Keratinocyte (primary cell): ENCODE measurements around the gene USP10. TPM values are rescaled to one million over a fixed set of nuclear protein-coding genes. Genes with fewer than 3 reads are reported as not detected.

Experiments used
- DNase-seq: peaks from one replicate; pipeline ENCODE4 v3.0.0-alpha.2; 2011; ENCODE audit warnings: low read depth, missing footprints, low spot score
- FAIRE-seq: peaks from 2 replicates; lab custom pipeline; 2011; peaks lifted over from hg19 to GRCh38; lab: Jason Lieb, UNC
- H2AFZ ChIP-seq: 2 replicates; pipeline ENCODE4 v1.6.0; 2012; ENCODE audit warnings: low read length, control low read depth, inconsistent platforms; ENCODE audit not compliant: control insufficient read depth
- H3K27ac ChIP-seq: 2 replicates; pipeline ENCODE4 v1.5.1; 2011; ENCODE audit warnings: low read length; ENCODE audit not compliant: control insufficient read depth, insufficient read depth
- H3K27me3 ChIP-seq: 3 replicates; pipeline ENCODE4 v1.6.0; 2011; ENCODE audit warnings: low read length; ENCODE audit not compliant: control insufficient read depth, insufficient read depth; ENCODE audit errors: extremely low read depth
- H3K36me3 ChIP-seq, 2 experiments: 2 replicates in 1 of 2; 3 replicates in 1 of 2; pipeline ENCODE4 v1.5.1; 2011; ENCODE audit warnings: low read length in 2 of 2, mild to moderate bottlenecking in 1 of 2; ENCODE audit not compliant: control insufficient read depth in 2 of 2, insufficient read depth in 2 of 2; ENCODE audit errors: extremely low read depth in 1 of 2
- H3K4me1 ChIP-seq: 3 replicates; pipeline ENCODE4 v1.5.1; 2011; ENCODE audit warnings: low read length; ENCODE audit not compliant: control insufficient read depth, insufficient read depth; ENCODE audit errors: extremely low read depth
- H3K4me2 ChIP-seq: 3 replicates; pipeline ENCODE4 v1.6.0; 2011; ENCODE audit warnings: low read depth, low read length; ENCODE audit not compliant: control insufficient read depth, insufficient read depth; ENCODE audit errors: extremely low read depth
- H3K4me3 ChIP-seq, 3 experiments: fragments of 200-600 bp in 1 of 3; sonication (generic) in 1 of 3; 2 replicates in 2 of 3; 3 replicates in 1 of 3; pipeline ENCODE4 v1.5.1; 2011 to 2016; ENCODE audit warnings: low read length in 3 of 3, mild to moderate bottlenecking in 3 of 3, control low read depth in 2 of 3, inconsistent platforms in 1 of 3, low read depth in 1 of 3, mixed read lengths in 1 of 3, mixed run types in 1 of 3, moderate library complexity in 1 of 3; ENCODE audit not compliant: control insufficient read depth in 2 of 3, insufficient read depth in 2 of 3; ENCODE audit errors: extremely low read depth in 1 of 3
- H3K79me2 ChIP-seq: 2 replicates; pipeline ENCODE4 v1.6.0; 2012; ENCODE audit warnings: low read length; ENCODE audit not compliant: control insufficient read depth, insufficient read depth
- H3K9ac ChIP-seq: 3 replicates; pipeline ENCODE4 v1.6.0; 2011; ENCODE audit warnings: low read length; ENCODE audit not compliant: control insufficient read depth, insufficient read depth; ENCODE audit errors: extremely low read depth
- H3K9me1 ChIP-seq: 3 replicates; pipeline ENCODE4 v1.6.0; 2011; ENCODE audit warnings: low read length; ENCODE audit not compliant: control insufficient read depth, insufficient read depth; ENCODE audit errors: extremely low read depth
- H3K9me3 ChIP-seq: 2 replicates; pipeline ENCODE4 v1.5.1; 2012; ENCODE audit warnings: low read depth, low read length; ENCODE audit not compliant: control insufficient read depth
- H4K20me1 ChIP-seq: 3 replicates; pipeline ENCODE4 v1.6.0; 2011; ENCODE audit warnings: low read length; ENCODE audit not compliant: control insufficient read depth, insufficient read depth; ENCODE audit errors: extremely low read depth
- EZH2 ChIP-seq: IDR thresholded peaks from one replicate; pipeline ENCODE4 v1.6.1; 2012; ENCODE audit warnings: inconsistent platforms, mild to moderate bottlenecking, low read length, moderate library complexity
- dilution Hi-C: fragments of 300-500 bp; cut with MboI; formaldehyde crosslinking; loops from one replicate; pipeline ENCODE4 v1.7.0; 2020; ENCODE audit warnings: low sequenced_read_pairs; ENCODE audit not compliant: extremely low pct_ligation_motif_present
- polyA plus RNA-seq, 5 experiments: library from polyadenylated mRNA; depleted of rRNA in 3 of 5; stranded (reverse) in 3 of 5; stranded (forward) in 1 of 5; unstranded in 1 of 5; fragments of >200 nt; gene quantifications; 1 replicate in 1 of 5; 2 replicates in 3 of 5; 3 replicates in 1 of 5; pipeline versions ENCODE4 v1.2.1 to v1.2.3, GENCODE V29; 2011 to 2012; ENCODE audit warnings: missing spikeins in 2 of 5, low read depth in 1 of 5, low replicate concordance in 1 of 5
- TF ChIP-seq, protein P1 (sequence below), 3 experiments: IDR thresholded peaks in 1 of 3; conservative IDR thresholded peaks in 1 of 3; optimal IDR thresholded peaks in 1 of 3; 2 replicates in 2 of 3; 3 replicates in 1 of 3; pipeline versions ENCODE3 to v1.5.1; 2011; ENCODE audit warnings: low read length in 3 of 3, mild to moderate bottlenecking in 3 of 3, moderate library complexity in 2 of 3, control low read depth in 1 of 3, inconsistent platforms in 1 of 3; ENCODE audit not compliant: insufficient read depth in 2 of 3; ENCODE audit errors: extremely low read depth in 1 of 3

The USP10 gene
- polyA plus RNA-seq, 1 donor (not counting 4 experiments of a cell fraction or from before 2014, with no cell fraction given) = 92.0 TPM

DNA sequence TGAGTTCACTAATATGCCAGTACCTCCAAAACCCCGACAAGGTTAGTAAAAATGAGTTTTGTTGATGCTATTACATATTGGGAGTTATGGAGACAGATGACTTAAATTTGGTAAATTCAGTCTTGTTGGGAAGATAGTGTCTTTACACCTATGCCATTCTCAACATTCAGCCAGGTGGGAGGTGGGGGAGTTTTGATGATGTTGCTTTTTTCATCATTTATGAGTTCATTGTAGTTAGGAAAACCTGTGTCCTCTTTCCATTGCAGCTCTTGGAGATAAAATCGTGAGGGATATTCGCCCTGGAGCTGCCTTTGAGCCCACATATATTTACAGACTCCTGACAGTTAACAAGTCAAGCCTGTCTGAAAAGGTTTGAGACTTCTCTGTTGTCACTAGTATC is 60.1 kb downstream of the USP10 start:
- FAIRE-seq (no peak), DNase-seq (no peak)
- dilution Hi-C loops = no loop called here
- no peak overlapping the region for H3K4me3 ChIP-seq
- no peak for TF ChIP-seq EZH2
- TF ChIP-seq, protein P1, sequence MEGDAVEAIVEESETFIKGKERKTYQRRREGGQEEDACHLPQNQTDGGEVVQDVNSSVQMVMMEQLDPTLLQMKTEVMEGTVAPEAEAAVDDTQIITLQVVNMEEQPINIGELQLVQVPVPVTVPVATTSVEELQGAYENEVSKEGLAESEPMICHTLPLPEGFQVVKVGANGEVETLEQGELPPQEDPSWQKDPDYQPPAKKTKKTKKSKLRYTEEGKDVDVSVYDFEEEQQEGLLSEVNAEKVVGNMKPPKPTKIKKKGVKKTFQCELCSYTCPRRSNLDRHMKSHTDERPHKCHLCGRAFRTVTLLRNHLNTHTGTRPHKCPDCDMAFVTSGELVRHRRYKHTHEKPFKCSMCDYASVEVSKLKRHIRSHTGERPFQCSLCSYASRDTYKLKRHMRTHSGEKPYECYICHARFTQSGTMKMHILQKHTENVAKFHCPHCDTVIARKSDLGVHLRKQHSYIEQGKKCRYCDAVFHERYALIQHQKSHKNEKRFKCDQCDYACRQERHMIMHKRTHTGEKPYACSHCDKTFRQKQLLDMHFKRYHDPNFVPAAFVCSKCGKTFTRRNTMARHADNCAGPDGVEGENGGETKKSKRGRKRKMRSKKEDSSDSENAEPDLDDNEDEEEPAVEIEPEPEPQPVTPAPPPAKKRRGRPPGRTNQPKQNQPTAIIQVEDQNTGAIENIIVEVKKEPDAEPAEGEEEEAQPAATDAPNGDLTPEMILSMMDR (optimal IDR thresholded peaks at IDR 0.05 in 1 of 3, IDR thresholded peaks at IDR 0.05 in 1 of 3, conservative IDR thresholded peaks at IDR 0.05 in 1 of 3; ENCODE audit: extremely low read depth in 1 of 3, insufficient read depth in 2 of 3, low read length in 3 of 3) = no peak
- no peaks in the 10 kb centered on the region for H3K9me1 ChIP-seq
- no peak overlapping the region for H3K4me2 ChIP-seq
- no peaks in the 10 kb centered on the region for H3K27me3 ChIP-seq
- H2AFZ ChIP-seq = no peak overlapping the region
- H3K27ac ChIP-seq = no peak overlapping the region
- peaks cover 8% of the 10 kb centered on the region for H3K4me1 ChIP-seq
- peaks cover 2% of the 10 kb centered on the region for H4K20me1 ChIP-seq
- peaks cover 51% of the 10 kb centered on the region for H3K79me2 ChIP-seq
- no peaks in the 10 kb centered on the region for H3K9me3 ChIP-seq
- H3K36me3 ChIP-seq = peaks cover 20 to 22% of the 10 kb centered on the region in 2 experiments
- H3K9ac ChIP-seq = no peak overlapping the region

DNA sequence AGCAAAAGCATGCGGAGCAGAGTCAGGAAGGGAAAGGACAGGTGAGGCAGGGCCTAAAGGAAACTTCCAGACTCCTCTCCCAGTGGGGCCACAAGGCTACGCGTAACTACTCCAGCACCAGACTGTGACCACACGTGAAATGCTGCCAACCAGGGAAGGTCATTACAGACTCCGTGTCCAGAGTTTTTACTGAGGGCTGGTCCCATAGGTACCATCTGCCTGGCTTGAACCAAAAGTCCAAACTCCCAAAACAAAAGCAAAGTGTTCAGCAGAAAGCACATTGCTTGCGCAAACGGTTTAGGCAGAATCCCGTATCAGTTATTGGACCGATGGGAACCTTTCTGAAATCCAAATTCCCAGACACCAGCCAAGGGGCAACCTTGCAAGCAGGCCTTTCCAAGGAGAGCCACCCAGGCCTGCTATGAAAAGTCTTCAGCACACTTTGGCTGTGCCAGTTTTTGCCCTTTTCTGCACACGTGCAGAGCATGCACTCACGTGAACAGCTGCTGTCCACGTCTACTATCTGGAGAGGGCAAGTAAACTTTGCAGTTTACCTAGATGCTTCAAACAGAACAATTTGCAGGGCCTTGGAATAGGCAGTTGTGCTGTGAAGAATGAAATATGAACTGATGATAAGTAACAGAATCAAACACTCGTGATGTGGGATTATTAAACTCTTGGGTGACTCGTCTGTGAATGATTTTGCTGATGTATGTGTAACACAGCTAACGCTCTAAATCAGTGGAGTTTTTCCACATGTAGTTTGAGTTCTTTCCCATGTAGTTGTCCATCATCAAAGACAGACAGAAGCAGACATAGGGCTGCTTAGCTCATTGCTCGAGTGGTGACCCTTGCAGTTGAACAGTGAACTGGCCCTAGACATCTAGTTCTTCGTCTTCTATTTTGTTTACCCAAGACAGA is 61.9 kb downstream of the USP10 start:
- peaks cover 34% of the 10 kb centered on the region for H3K79me2 ChIP-seq
- no peaks in the 10 kb centered on the region for H3K9me1 ChIP-seq
- FAIRE-seq (no peak), DNase-seq (no peak)
- TF ChIP-seq, protein P1 (optimal IDR thresholded peaks at IDR 0.05 in 1 of 3, IDR thresholded peaks at IDR 0.05 in 1 of 3, conservative IDR thresholded peaks at IDR 0.05 in 1 of 3; ENCODE audit: extremely low read depth in 1 of 3, insufficient read depth in 2 of 3, low read length in 3 of 3) = no peak
- TF ChIP-seq EZH2 = no peak
- no peak overlapping the region for H3K27ac ChIP-seq
- no peak overlapping the region for H3K4me2 ChIP-seq
- no peak overlapping the region for H3K9ac ChIP-seq
- H3K9me3 ChIP-seq = no peaks in the 10 kb centered on the region
- H3K4me3 ChIP-seq = no peak overlapping the region
- no peak overlapping the region for H2AFZ ChIP-seq
- H3K4me1 ChIP-seq = no peaks in the 10 kb centered on the region
- peaks cover 2% of the 10 kb centered on the region for H4K20me1 ChIP-seq
- dilution Hi-C loops = no loop called here
- no peaks in the 10 kb centered on the region for H3K27me3 ChIP-seq
- peaks cover 28 to 31% of the 10 kb centered on the region in 2 experiments for H3K36me3 ChIP-seq
